ENCODE measurements around the gene EXOC3. TPM values are rescaled to one million over a fixed set of nuclear protein-coding genes. Genes with fewer than 3 reads are reported as not detected.
A peak's percentile ranks its signal among the peaks of the same experiment; 100 is the strongest.

EXOC3 gene
- total and polyA plus RNA-seq, 10 of the 15 experiments (the other 5 are each of a cell fraction or from before 2014, with no cell fraction given), result 1.6 to 53.0 (median 27.9) TPM

DNA sequence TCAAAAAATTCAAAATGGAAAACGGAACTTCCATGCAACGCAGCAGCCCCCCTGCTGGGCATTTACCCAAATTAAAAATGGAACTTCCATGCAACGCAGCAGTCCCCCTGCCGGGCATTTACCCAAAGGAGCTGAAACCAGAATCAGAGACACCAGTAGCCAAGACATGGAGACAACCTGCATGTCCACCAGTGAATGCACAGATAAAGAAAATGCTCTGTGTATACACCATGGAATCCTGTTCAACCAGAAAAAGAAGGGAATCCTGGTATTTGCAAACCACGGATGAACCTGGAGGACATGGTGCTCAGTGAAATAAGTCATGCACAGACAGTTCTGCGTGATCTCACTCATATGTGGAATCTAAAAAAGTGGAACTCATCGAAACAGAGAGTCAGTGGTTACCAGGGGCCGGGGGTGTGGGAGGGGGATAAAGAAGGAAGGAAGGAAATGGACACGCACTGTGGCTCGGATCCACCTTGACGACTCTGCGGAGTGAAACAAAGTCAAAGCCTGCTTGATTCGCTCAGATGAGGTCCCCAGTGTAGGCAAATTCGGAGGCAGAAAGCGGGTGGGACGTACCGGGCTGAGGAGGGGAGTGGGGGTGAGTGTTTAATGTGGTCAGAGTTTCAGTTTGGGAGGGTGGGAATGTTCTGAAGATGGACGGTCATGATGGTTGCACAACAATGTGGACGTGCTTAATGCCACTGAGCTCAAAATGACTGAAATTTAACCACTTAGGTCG, 40.2 kb upstream of the EXOC3 start:
- POLR2A ChIA-PET, result interaction anchor here (0.6 to 1.9 kb wide), 6 partner anchors 9 to 61 kb away, joined by 3 to 6 read pairs (median 4); no protein-coding TSS in a partner anchor
- Histone ChIP-seq H3K4me1 (ENCODE audit: control insufficient read depth, insufficient read depth, low read length) (peaks cover 56% of the 10 kb centered on the region), H3K79me2 (ENCODE audit: control insufficient read depth, insufficient read depth, low read length) (no peaks in the 10 kb centered on the region; the same call in none of the 2 replicates), H3K4me2 (ENCODE audit: control insufficient read depth, insufficient read depth) (peak overlapping the region; percentile 45), H3K4me3 (peak overlapping the region; percentile 2; the same call in 1 of the 2 replicates), H2AFZ (ENCODE audit: control insufficient read depth, low read depth, low read length) (no peak overlapping the region), H3K9ac (ENCODE audit: control insufficient read depth, insufficient read depth, low read length) (no peak overlapping the region), H3K36me3 (ENCODE audit: control insufficient read depth in 2 of 2, insufficient read depth in 2 of 2, low read length in 1 of 2) (peaks cover 3 to 16% of the 10 kb centered on the region in 2 experiments; a peak in 3 of 4 replicates), H3K27ac (ENCODE audit: control insufficient read depth, insufficient read depth) (peak overlapping the region; percentile 67), H3K9me3 (replicated peaks; ENCODE audit: control insufficient read depth, insufficient read depth, low read length) (peaks cover 5% of the 10 kb centered on the region; the same call in 2 of the 3 replicates), H3K27me3 (replicated peaks in 1 of 2; ENCODE audit: control insufficient read depth in 2 of 2, insufficient read depth in 2 of 2, low read length in 1 of 2) (no peaks in the 10 kb centered on the region), H4K20me1 (ENCODE audit: control insufficient read depth, insufficient read depth) (no peaks in the 10 kb centered on the region)
- ATAC-seq, result peak; percentile 72
- peak; percentile 91 for DNase-seq (ENCODE audit: low read depth, low spot score)
- SMC1A ChIA-PET (ENCODE audit: uncharacterized antibody, unreplicated experiment), result interaction anchor here (1.2 to 1.7 kb wide), 4 partner anchors 11 to 29 kb away, joined by 3 to 8 read pairs (median 4); no protein-coding TSS in a partner anchor
- in situ Hi-C loops (cut with MboI) (no loop called here), intact Hi-C loops (cut with micrococcal nuclease; ENCODE audit: unreplicated experiment) (loop anchor here (2.0 kb wide), 1 partner anchor 34 kb away; no protein-coding TSS in a partner anchor)
- no TSS peak for BruUV-seq (replicated peaks)
- WGBS (ENCODE audit: insufficient coverage, insufficient replicate concordance, low lambda C conversion rate, missing lambda C conversion rate), result 1% methylated on average over 20 of the region's 20 CpGs
- CTCF ChIA-PET, result interaction anchor here (1.0 to 2.7 kb wide), 4 partner anchors 22 to 86 kb away, joined by 3 to 7 read pairs (median 4); no protein-coding TSS in a partner anchor
- peak; percentile 91 for FAIRE-seq
- RAD21 ChIA-PET (ENCODE audit: unreplicated experiment), result interaction anchor here (2.6 to 2.7 kb wide), 2 partner anchors 10 to 22 kb away, joined by 6 to 9 read pairs; no protein-coding TSS in a partner anchor
- no peak for TF ChIP-seq EZH2 (IDR thresholded peaks at IDR 0.05; ENCODE audit: borderline replicate concordance, control insufficient read depth, low read depth, low read length)
- peak; percentile 61 for TF ChIP-seq TBL1XR1 (IDR thresholded peaks at IDR 0.05; ENCODE audit: low read depth, low read length)
- no peak for TF ChIP-seq ATF3 (IDR thresholded peaks at IDR 0.05; ENCODE audit: borderline replicate concordance, extremely low read depth, low read depth, low read length)
- TF ChIP-seq TCF7 (IDR thresholded peaks at IDR 0.05; ENCODE audit: borderline replicate concordance), result peak; percentile 85
- TF ChIP-seq E2F4 (IDR thresholded peaks at IDR 0.05; ENCODE audit: low read depth, low read length), result no peak
- peak; percentile 61 for TF ChIP-seq IRF4 (IDR thresholded peaks at IDR 0.05; ENCODE audit: low read depth, low read length)
- no peak for TF ChIP-seq SUPT20H (IDR thresholded peaks at IDR 0.05; ENCODE audit: borderline replicate concordance, control insufficient read depth, low read depth, low read length)
- TF ChIP-seq CUX1 (IDR thresholded peaks at IDR 0.05; ENCODE audit: insufficient replicate concordance, low read depth, low read length), result no peak
- TF ChIP-seq ZBED1 (IDR thresholded peaks at IDR 0.05; ENCODE audit: borderline replicate concordance), result peak; percentile 91; the same call in 1 of the 2 replicates
- TF ChIP-seq, protein P1, sequence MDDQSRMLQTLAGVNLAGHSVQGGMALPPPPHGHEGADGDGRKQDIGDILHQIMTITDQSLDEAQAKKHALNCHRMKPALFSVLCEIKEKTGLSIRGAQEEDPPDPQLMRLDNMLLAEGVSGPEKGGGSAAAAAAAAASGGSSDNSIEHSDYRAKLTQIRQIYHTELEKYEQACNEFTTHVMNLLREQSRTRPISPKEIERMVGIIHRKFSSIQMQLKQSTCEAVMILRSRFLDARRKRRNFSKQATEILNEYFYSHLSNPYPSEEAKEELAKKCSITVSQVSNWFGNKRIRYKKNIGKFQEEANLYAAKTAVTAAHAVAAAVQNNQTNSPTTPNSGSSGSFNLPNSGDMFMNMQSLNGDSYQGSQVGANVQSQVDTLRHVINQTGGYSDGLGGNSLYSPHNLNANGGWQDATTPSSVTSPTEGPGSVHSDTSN (IDR thresholded peaks at IDR 0.05; ENCODE audit: insufficient replicate concordance, low read depth, low read length), result no peak
- no peak for TF ChIP-seq SIX5 (IDR thresholded peaks at IDR 0.05; ENCODE audit: low read depth, low read length, severe bottlenecking)
- TF ChIP-seq SMC3 (IDR thresholded peaks at IDR 0.05; ENCODE audit: borderline replicate concordance, low read length), result peak; percentile 17; the same call in 1 of the 2 replicates
- TF ChIP-seq MTA3 (IDR thresholded peaks at IDR 0.05; ENCODE audit: borderline replicate concordance, low read length), result peak; percentile 91; the same call in 1 of the 2 replicates
